GM12878 (cell line): ENCODE results near the gene TMEM131L. TPM values are rescaled to one million over a fixed set of nuclear protein-coding genes. Genes with fewer than 3 reads are reported as not detected.

Experiments
- BRCA1 ChIP-seq: IDR thresholded peaks from 2 replicates; pipeline ENCODE4 v1.6.1; 2011; ENCODE audit warnings: low read depth, low read length, improper control_type of control experiment
- EZH2 ChIP-seq: IDR thresholded peaks from 2 replicates; pipeline ENCODE4 v1.6.1; 2012; ENCODE audit warnings: low read depth, mild to moderate bottlenecking, control low read depth, inconsistent platforms, low read length, borderline replicate concordance; ENCODE audit not compliant: control insufficient read depth
- FOXK2 ChIP-seq: fragments of 450-650 bp; IDR thresholded peaks from 2 replicates; pipeline ENCODE4 v1.6.1; 2017; ENCODE audit warnings: mild to moderate bottlenecking, moderate library complexity
- JUNB ChIP-seq: IDR thresholded peaks from 2 replicates; pipeline ENCODE4 v1.6.1; 2016; ENCODE audit warnings: antibody characterized with exemption, mild to moderate bottlenecking
- KDM1A ChIP-seq: fragments of 200-600 bp; sonication (generic); IDR thresholded peaks from 2 replicates; pipeline ENCODE4 v1.6.1; 2016; ENCODE audit warnings: borderline replicate concordance
- KLF5 ChIP-seq: fragments of 450-650 bp; IDR thresholded peaks from 2 replicates; pipeline ENCODE4 v1.6.1; 2014; ENCODE audit warnings: mild to moderate bottlenecking; ENCODE audit not compliant: partially characterized antibody
- MXI1 ChIP-seq: fragments of 150-350 bp; IDR thresholded peaks from 2 replicates; pipeline ENCODE4 v1.6.1; 2011; ENCODE audit warnings: low read depth, mild to moderate bottlenecking, inconsistent platforms, low read length, improper control_type of control experiment
- NKRF ChIP-seq: fragments of 450-650 bp; conservative IDR thresholded peaks from 2 replicates; pipeline ENCODE4 v1.6.1; 2017; ENCODE audit warnings: mild to moderate bottlenecking, moderate library complexity
- PAX8 ChIP-seq: fragments of 450-650 bp; IDR thresholded peaks from 2 replicates; pipeline ENCODE4 v1.6.1; 2017; ENCODE audit warnings: mild to moderate bottlenecking, moderate library complexity
- RAD21 ChIP-seq: IDR thresholded peaks from 2 replicates; pipeline ENCODE4 v1.6.1; 2011; ENCODE audit warnings: mild to moderate bottlenecking, low read depth, low read length, moderate library complexity; ENCODE audit not compliant: insufficient read depth
- RCOR1 ChIP-seq: conservative IDR thresholded peaks from 2 replicates; pipeline ENCODE4 v1.6.1; 2012; ENCODE audit warnings: low read depth, low read length, improper control_type of control experiment
- RELA ChIP-seq: fragments of 450-650 bp; IDR thresholded peaks from 2 replicates; pipeline ENCODE4 v1.8.0; 2014; ENCODE audit warnings: borderline replicate concordance; ENCODE audit not compliant: partially characterized antibody
- SIX5 ChIP-seq: IDR thresholded peaks from 2 replicates; pipeline ENCODE4 v1.6.1; 2011; ENCODE audit warnings: mild to moderate bottlenecking, low read depth, low read length, moderate library complexity; ENCODE audit not compliant: severe bottlenecking
- SP1 ChIP-seq: IDR thresholded peaks from one replicate; pipeline ENCODE4 v1.6.1; 2011; ENCODE audit warnings: low read depth, low read length
- SREBF2 ChIP-seq: IDR thresholded peaks from 2 replicates; pipeline ENCODE4 v1.6.1; 2012; ENCODE audit warnings: mild to moderate bottlenecking, low read length
- STAT3 ChIP-seq: IDR thresholded peaks from 2 replicates; pipeline ENCODE4 v1.6.1; 2011; ENCODE audit warnings: low read depth, low read length, improper control_type of control experiment
- SUPT20H ChIP-seq: IDR thresholded peaks from 2 replicates; pipeline ENCODE4 v1.6.1; 2011; ENCODE audit warnings: low read depth, mild to moderate bottlenecking, low read length, moderate library complexity, borderline replicate concordance; ENCODE audit not compliant: control insufficient read depth
- ZNF687 ChIP-seq: fragments of 450-650 bp; IDR thresholded peaks from 2 replicates; pipeline ENCODE4 v1.6.1; 2017; ENCODE audit warnings: mild to moderate bottlenecking, moderate library complexity
- polyA plus RNA-seq, 11 experiments: library from polyadenylated mRNA; depleted of rRNA in 4 of 11; unstranded in 6 of 11; stranded (reverse) in 5 of 11; fragments of >200 nt; fragmentation: Nextera tagmentation in 4 of 11; fragmentation: Illumina TruSeq in 1 of 11; extraction: Ambion mirVana in 4 of 11; extraction: Trizol in 1 of 11; gene quantifications; 1 replicate in 1 of 11; 2 replicates in 10 of 11; pipeline versions ENCODE4 v1.2.1 to v1.2.3, GENCODE V29; 2011 to 2016; ENCODE audit warnings: inconsistent platforms in 2 of 11, missing spikeins in 2 of 11, low read depth in 1 of 11
- total RNA-seq, 4 experiments: library from RNA; depleted of rRNA in 3 of 4; stranded (reverse); fragments of >200 nt in 3 of 4; fragmentation: Illumina TruSeq in 1 of 4; extraction: Trizol in 1 of 4; gene quantifications; 2 replicates each; pipeline versions ENCODE4 v1.2.1 to v1.2.3, GENCODE V29; 2013 to 2021
- TF ChIP-seq, protein P1 (sequence below), 3 experiments: IDR thresholded peaks in 2 of 3; conservative IDR thresholded peaks in 1 of 3; 2 replicates each; pipeline ENCODE4 v1.5.1; 2011; ENCODE audit warnings: low read depth in 3 of 3, low read length in 3 of 3, mild to moderate bottlenecking in 3 of 3, control low read depth in 2 of 3, moderate library complexity in 2 of 3, inconsistent platforms in 1 of 3, mixed read lengths in 1 of 3; ENCODE audit not compliant: control insufficient read depth in 2 of 3, insufficient read depth in 1 of 3; ENCODE audit errors: extremely low read depth in 1 of 3

The TMEM131L gene
- total and polyA plus RNA-seq, 10 of the 15 experiments (the other 5 are each of a cell fraction or from before 2014, with no cell fraction given) = 8.5 to 101 (median 74.4) TPM

DNA sequence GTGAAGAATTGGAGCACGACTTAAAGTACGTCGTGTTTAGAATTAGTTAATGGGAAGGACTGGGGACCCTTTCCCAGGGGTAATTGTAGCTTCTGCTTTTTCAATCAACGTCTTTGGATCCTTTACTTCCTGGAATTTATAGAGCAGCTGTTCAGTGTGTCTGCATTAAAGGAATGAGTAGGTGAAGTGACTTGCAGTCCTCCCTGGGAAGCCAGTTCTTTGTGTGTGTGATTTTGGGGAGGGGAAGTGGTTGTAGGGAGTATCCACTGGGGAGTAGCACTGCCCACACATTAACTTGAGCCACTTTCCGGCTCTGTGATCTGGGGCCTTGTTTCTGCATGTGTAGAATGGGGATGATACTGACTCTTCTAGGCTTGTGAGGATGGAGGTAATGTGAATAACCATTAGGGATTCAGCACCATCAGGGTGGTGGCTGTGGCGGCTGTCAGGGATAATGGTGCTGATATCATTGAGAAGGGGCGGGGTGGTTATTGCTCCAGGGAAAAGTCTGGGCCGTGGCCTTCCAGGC, 54.7 kb downstream of the TMEM131L start (continued):
- no peak for TF ChIP-seq SIX5
- no peak for TF ChIP-seq NKRF
- TF ChIP-seq, protein P1, sequence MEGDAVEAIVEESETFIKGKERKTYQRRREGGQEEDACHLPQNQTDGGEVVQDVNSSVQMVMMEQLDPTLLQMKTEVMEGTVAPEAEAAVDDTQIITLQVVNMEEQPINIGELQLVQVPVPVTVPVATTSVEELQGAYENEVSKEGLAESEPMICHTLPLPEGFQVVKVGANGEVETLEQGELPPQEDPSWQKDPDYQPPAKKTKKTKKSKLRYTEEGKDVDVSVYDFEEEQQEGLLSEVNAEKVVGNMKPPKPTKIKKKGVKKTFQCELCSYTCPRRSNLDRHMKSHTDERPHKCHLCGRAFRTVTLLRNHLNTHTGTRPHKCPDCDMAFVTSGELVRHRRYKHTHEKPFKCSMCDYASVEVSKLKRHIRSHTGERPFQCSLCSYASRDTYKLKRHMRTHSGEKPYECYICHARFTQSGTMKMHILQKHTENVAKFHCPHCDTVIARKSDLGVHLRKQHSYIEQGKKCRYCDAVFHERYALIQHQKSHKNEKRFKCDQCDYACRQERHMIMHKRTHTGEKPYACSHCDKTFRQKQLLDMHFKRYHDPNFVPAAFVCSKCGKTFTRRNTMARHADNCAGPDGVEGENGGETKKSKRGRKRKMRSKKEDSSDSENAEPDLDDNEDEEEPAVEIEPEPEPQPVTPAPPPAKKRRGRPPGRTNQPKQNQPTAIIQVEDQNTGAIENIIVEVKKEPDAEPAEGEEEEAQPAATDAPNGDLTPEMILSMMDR (IDR thresholded peaks at IDR 0.05 in 2 of 3, conservative IDR thresholded peaks at IDR 0.05 in 1 of 3; ENCODE audit: control insufficient read depth in 2 of 3, extremely low read depth in 1 of 3, insufficient read depth in 1 of 3, low read depth in 3 of 3, low read length in 3 of 3) = no peak
- TF ChIP-seq BRCA1 = no peak
- no peak for TF ChIP-seq KLF5
- no peak for TF ChIP-seq FOXK2
- TF ChIP-seq STAT3 = no peak
- no peak for TF ChIP-seq PAX8
- TF ChIP-seq KDM1A = no peak
- TF ChIP-seq MXI1 = no peak; the same call in 1 of the 2 replicates
- no peak for TF ChIP-seq RELA
- no peak for TF ChIP-seq RCOR1
- no peak for TF ChIP-seq SREBF2
- TF ChIP-seq EZH2 = no peak
- no peak for TF ChIP-seq SUPT20H
- TF ChIP-seq ZNF687 = peak; percentile 37; the same call in 1 of the 2 replicates
- no peak for TF ChIP-seq JUNB
- peak; percentile 25 for TF ChIP-seq SP1
- peak; percentile 22; the same call in 1 of the 2 replicates for TF ChIP-seq RAD21
